Activated CD8-positive, alpha-beta T cell treated with anti-CD3 and anti-CD28 coated beads, Interleukin-2, amount 10 ng/mL, durations not matched to agents 7 days and 5 days (primary cell): ENCODE measurements around the gene CENPO. TPM values are rescaled to one million over a fixed set of nuclear protein-coding genes. Genes with fewer than 3 reads are reported as not detected.

ENCODE experiments used
- ATAC-seq: fragments of 150-1000 bp; cut with Tn5 transposase; one replicate; pipeline ENCODE4 v1.10.0; 2021; ENCODE audit warnings: moderate library complexity
- CTCF ChIA-PET: fragments of 350-600 bp; sonication (Branson Sonifier 250); formaldehyde crosslinking; loops from one replicate; lab custom pipeline; 2021; ENCODE audit warnings: antibody characterized with exemption; lab: Charles Lee
- POLR2A ChIA-PET: fragments of 350-600 bp; sonication (Branson Sonifier 250); formaldehyde crosslinking; loops from one replicate; lab custom pipeline; 2021; ENCODE audit warnings: antibody characterized with exemption; lab: Charles Lee
- DNase-seq: peaks from one replicate; pipeline ENCODE4 v3.0.0-alpha.2; 2020
- H3K27ac Mint-ChIP-seq: one replicate; pipeline ENCODE4 v1.8.0; 2021; ENCODE audit warnings: mild to moderate bottlenecking, mixed read lengths
- H3K27me3 Mint-ChIP-seq: one replicate; pipeline ENCODE4 v1.8.0; 2021; ENCODE audit warnings: low read depth, mixed read lengths
- H3K36me3 Mint-ChIP-seq: one replicate; pipeline ENCODE4 v1.8.0; 2021; ENCODE audit warnings: low read depth, mixed read lengths
- H3K4me1 Mint-ChIP-seq: one replicate; pipeline ENCODE4 v1.8.0; 2021; ENCODE audit warnings: low read depth, mixed read lengths
- H3K4me3 Mint-ChIP-seq: one replicate; pipeline ENCODE4 v1.8.0; 2021; ENCODE audit warnings: mild to moderate bottlenecking, mixed read lengths
- H3K9me3 Mint-ChIP-seq: one replicate; pipeline ENCODE4 v1.8.0; 2022; ENCODE audit warnings: mixed read lengths; ENCODE audit not compliant: insufficient read depth
- total RNA-seq, 2 experiments: library from RNA; stranded (reverse); gene quantifications; one replicate each; pipeline ENCODE4 v1.2.3, GENCODE V29; 2021

CENPO gene
- total RNA-seq, 2 experiments from 2014 or later = 53.9 to 56.1 TPM

DNA sequence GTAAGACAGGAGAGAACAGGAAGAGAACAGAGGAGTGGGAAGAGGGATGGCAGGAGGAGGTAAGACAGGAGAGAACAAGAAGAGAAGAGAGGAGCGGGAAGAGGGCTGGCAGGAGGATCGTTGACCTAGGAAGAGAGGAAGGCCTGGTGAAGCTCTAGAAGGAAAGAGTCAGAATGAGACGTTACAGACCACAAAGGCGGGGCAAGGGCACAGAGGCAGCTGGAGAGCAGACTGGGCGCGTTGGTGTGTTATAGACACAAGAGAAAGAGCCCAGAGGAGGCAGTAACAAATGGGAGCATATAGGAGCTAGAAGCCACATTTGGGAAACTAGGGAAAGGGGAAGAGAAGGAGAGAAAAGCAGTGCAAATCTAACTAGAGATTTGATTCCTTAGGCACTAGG is 26.6 kb upstream of the CENPO start:
- H3K4me3 Mint-ChIP-seq = no peak overlapping the region
- ChIA-PET CTCF (no interaction called here), POLR2A (no interaction called here)
- H3K9me3 Mint-ChIP-seq = no peaks in the 10 kb centered on the region
- DNase-seq (no peak), ATAC-seq (no peak)
- no peak overlapping the region for H3K27ac Mint-ChIP-seq
- peaks cover 11% of the 10 kb centered on the region for H3K36me3 Mint-ChIP-seq
- peaks cover 9% of the 10 kb centered on the region for H3K4me1 Mint-ChIP-seq
- no peaks in the 10 kb centered on the region for H3K27me3 Mint-ChIP-seq

GRCh38 chr2:24768013-24768412 is 25.2 kb upstream of the CENPO start:
- no peaks in the 10 kb centered on the region for H3K27me3 Mint-ChIP-seq
- H3K4me3 Mint-ChIP-seq = no peak overlapping the region
- DNase-seq (no peak), ATAC-seq (no peak)
- POLR2A ChIA-PET = no interaction called here
- H3K9me3 Mint-ChIP-seq = no peaks in the 10 kb centered on the region
- no peak overlapping the region for H3K27ac Mint-ChIP-seq
- H3K36me3 Mint-ChIP-seq = peaks cover 11% of the 10 kb centered on the region
- CTCF ChIA-PET = no interaction called here
- peaks cover 9% of the 10 kb centered on the region for H3K4me1 Mint-ChIP-seq

DNA sequence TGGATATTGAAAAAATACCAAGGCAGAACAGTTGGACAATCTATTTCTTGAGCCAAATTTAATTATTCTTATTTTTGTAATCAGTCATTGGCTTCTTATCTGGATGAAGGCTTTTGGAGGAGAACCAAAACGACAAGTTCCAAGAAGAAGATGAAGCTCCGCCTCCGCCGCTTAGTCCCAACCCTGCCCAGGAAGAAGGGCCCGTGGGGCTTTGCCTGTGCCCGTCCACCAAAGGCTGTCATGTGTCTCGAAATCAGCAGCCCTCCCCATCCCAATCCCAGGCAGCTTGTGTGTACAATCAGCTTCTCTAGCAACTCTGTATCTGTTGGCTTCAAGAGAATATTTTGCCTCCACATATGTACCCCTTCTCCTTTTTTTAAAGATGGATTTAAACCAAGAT is 24.6 kb upstream of the CENPO start:
- ATAC-seq = no peak
- no peak overlapping the region for H3K4me3 Mint-ChIP-seq
- H3K27ac Mint-ChIP-seq = no peak overlapping the region
- POLR2A ChIA-PET = no interaction called here
- H3K4me1 Mint-ChIP-seq = peaks cover 9% of the 10 kb centered on the region
- CTCF ChIA-PET = no interaction called here
- DNase-seq = no peak
- peaks cover 11% of the 10 kb centered on the region for H3K36me3 Mint-ChIP-seq
- no peaks in the 10 kb centered on the region for H3K9me3 Mint-ChIP-seq
- no peaks in the 10 kb centered on the region for H3K27me3 Mint-ChIP-seq

GRCh38 chr2:24771061-24771460 is 22.2 kb upstream of the CENPO start:
- H3K4me3 Mint-ChIP-seq = no peak overlapping the region
- H3K27me3 Mint-ChIP-seq = peaks cover 3% of the 10 kb centered on the region
- peaks cover 8% of the 10 kb centered on the region for H3K4me1 Mint-ChIP-seq
- H3K27ac Mint-ChIP-seq = no peak overlapping the region
- ATAC-seq = no peak
- ChIA-PET CTCF (no interaction called here), POLR2A (no interaction called here)
- H3K36me3 Mint-ChIP-seq = peaks cover 5% of the 10 kb centered on the region
- no peaks in the 10 kb centered on the region for H3K9me3 Mint-ChIP-seq
- no peak for DNase-seq

DNA sequence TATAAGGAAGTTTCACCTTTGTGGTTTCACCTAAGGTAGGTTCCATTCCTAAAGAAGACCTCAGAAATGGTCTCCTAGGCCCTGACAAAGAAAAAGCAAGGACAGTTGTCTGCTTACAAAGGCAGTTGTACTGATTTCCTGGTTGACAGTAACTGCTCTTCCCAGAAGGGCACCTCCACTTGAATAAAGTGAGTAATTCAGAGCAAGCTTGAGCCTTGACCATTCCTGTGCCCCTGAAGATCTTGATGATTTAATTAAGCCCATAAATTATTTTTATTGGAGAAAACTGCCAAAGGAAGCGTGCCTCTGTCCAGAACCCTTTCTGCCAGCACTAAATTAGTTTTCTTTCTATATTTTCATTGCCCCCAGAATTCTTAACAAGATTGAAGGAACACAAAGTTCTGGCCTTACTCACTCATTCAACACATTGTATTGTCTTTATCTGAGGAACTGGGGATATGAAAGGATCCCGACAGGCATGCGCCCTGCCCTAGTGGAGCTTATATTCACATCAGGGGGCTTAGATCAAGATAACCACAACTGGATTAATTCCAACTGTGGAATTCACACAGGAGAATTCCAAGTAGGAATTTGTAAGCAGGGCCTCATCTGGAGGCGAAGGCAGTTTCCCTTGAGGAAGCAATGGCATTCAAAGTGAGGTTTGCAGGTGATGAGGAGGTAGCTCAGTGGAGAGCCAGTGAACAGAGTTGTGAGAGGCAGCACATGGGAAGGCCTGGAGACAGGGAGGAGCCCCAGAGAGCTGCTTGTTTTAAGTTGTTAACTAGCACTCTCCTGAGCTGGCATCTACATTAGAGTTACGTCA is 21.2 kb upstream of the CENPO start:
- Mint-ChIP-seq H3K4me1 (no peaks in the 10 kb centered on the region), H3K9me3 (no peaks in the 10 kb centered on the region), H3K27me3 (peaks cover 3% of the 10 kb centered on the region), H3K4me3 (no peak overlapping the region), H3K36me3 (peaks cover 5% of the 10 kb centered on the region), H3K27ac (no peak overlapping the region)
- POLR2A ChIA-PET = no interaction called here
- CTCF ChIA-PET = no interaction called here
- DNase-seq (no peak), ATAC-seq (no peak)

DNA sequence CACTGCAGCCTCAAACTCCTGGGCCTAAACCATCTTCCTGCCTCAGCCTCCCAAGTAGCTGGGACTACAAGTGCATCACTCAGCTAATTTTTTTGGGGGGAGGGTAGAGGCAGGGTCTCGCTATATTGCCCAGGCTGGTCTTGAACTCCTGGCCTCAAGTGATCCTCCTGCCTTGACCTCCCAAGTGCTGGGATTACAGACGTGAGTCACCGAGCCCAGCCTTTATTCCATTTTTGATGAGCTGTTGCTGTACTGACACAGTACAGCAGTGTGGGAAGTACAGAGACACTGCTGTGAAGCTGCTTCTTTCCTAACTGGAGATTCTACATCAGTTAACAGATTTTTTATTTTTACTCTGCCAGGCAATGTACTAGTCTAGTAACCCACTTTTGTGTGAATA is 18.9 kb upstream of the CENPO start:
- Mint-ChIP-seq H3K4me3 (no peak overlapping the region), H3K27me3 (peaks cover 5% of the 10 kb centered on the region), H3K4me1 (no peaks in the 10 kb centered on the region), H3K9me3 (no peaks in the 10 kb centered on the region), H3K36me3 (peaks cover 5% of the 10 kb centered on the region), H3K27ac (no peak overlapping the region)
- CTCF ChIA-PET = interaction anchor here (0.6 kb wide), 1 partner anchor 188 kb away, joined by 3 read pairs; no protein-coding TSS in a partner anchor
- POLR2A ChIA-PET = interaction anchor here (1.6 to 1.7 kb wide), 2 partner anchors 18 kb away, joined by 3 to 4 read pairs; partner anchors contain the start of genes CENPO and PTRHD1
- DNase-seq (no peak), ATAC-seq (no peak)

- Mint-ChIP-seq H3K27ac (no peak overlapping the region), H3K4me3 (no peak overlapping the region), H3K4me1 (no peaks in the 10 kb centered on the region), H3K27me3 (peaks cover 6% of the 10 kb centered on the region), H3K36me3 (no peaks in the 10 kb centered on the region), H3K9me3 (no peaks in the 10 kb centered on the region)
- POLR2A ChIA-PET = interaction anchor here (1.1 kb wide), 1 partner anchor 13 kb away, joined by 3 read pairs; no protein-coding TSS in a partner anchor
- no peak for DNase-seq
- CTCF ChIA-PET = interaction anchor here (1.5 to 2.5 kb wide), 3 partner anchors 12 to 49 kb away, joined by 5 to 6 read pairs (median 5); partner anchors contain the start of genes CENPO and PTRHD1
- no peak for ATAC-seq
These were observed 14.1 kb upstream of the CENPO start for GRCh38 chr2:24779116-24779515.

DNA sequence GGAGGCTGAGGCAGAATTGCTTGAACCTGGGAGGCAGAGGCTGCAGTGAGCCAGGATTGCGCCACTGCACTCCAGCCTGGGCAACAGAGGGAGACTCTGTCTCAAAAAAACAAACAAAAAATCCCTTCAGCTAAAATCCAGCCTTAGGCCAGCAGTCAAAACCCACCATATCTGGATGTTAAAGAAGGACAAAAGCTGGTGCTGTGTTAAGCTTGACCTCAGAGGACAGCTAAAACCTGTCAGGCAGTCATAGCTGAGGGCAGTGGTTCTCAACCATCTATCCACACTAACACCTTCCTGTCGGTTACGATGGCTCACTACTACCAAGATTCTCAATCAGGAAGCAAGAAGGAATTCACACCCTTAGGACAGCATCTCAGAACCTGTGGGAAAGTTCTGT is 9.6 kb upstream of the CENPO start:
- ATAC-seq (no peak), DNase-seq (no peak)
- ChIA-PET CTCF (interaction anchor here (1.3 kb wide), 2 partner anchors 9 to 11 kb away, joined by 3 to 5 read pairs; partner anchors contain the start of genes CENPO and PTRHD1), POLR2A (interaction anchor here (1.2 kb wide), 1 partner anchor 10 kb away, joined by 3 read pairs; the partner anchor contains the start of genes CENPO and PTRHD1)
- Mint-ChIP-seq H3K27me3 (peaks cover 1% of the 10 kb centered on the region), H3K27ac (no peak overlapping the region), H3K36me3 (peaks cover 2% of the 10 kb centered on the region), H3K4me1 (no peaks in the 10 kb centered on the region), H3K4me3 (no peak overlapping the region), H3K9me3 (no peaks in the 10 kb centered on the region)

GRCh38 chr2:24785671-24786321 is 7.4 kb upstream of the CENPO start:
- Mint-ChIP-seq H3K27me3 (peaks cover 1% of the 10 kb centered on the region), H3K4me3 (no peak overlapping the region), H3K4me1 (no peaks in the 10 kb centered on the region), H3K36me3 (peaks cover 5% of the 10 kb centered on the region), H3K27ac (no peak overlapping the region), H3K9me3 (no peaks in the 10 kb centered on the region)
- ChIA-PET POLR2A (no interaction called here), CTCF (no interaction called here)
- DNase-seq (no peak), ATAC-seq (no peak)

DNA sequence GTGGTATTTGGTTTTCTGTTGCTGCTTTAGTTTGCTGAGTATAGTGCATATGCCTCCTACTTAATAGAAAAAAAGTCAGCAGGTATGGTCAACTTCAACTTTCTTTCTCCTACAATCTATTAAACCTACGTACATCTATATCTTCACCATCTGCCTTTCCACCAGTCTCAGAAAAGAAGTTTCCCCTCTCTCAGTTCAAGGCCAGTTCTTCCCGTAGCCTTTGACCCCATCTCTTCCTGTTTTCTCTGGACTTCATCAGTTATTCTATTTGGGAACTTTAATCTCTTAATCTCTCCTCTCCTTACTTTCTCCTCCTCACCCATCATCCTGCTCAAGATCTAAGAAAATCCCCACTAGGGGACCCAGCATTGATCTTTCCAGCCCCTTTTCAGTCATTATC is 5.7 kb upstream of the CENPO start:
- CTCF ChIA-PET = no interaction called here

GRCh38 chr2:24788816-24789215 is 4.4 kb upstream of the CENPO start:
- H3K27ac Mint-ChIP-seq = no peak overlapping the region
- H3K4me3 Mint-ChIP-seq = no peak overlapping the region
- no peaks in the 10 kb centered on the region for H3K27me3 Mint-ChIP-seq
- ChIA-PET CTCF (no interaction called here), POLR2A (no interaction called here)
- H3K36me3 Mint-ChIP-seq = peaks cover 9% of the 10 kb centered on the region
- peaks cover 11% of the 10 kb centered on the region for H3K4me1 Mint-ChIP-seq
- DNase-seq = no peak
- H3K9me3 Mint-ChIP-seq = no peaks in the 10 kb centered on the region
- no peak for ATAC-seq

More for the DNA sequence above, 5.7 kb upstream of the CENPO start:
- Mint-ChIP-seq H3K36me3 (peaks cover 5% of the 10 kb centered on the region), H3K27ac (no peak overlapping the region), H3K4me1 (peaks cover 10% of the 10 kb centered on the region), H3K27me3 (peaks cover 1% of the 10 kb centered on the region), H3K4me3 (no peak overlapping the region), H3K9me3 (no peaks in the 10 kb centered on the region)
- no peak for ATAC-seq
- no peak for DNase-seq
- POLR2A ChIA-PET = interaction anchor here (1.0 kb wide), 1 partner anchor 296 kb away, joined by 3 read pairs; the partner anchor contains the start of gene NCOA1

GRCh38 chr2:24791452-24791851 is 1.8 kb upstream of the CENPO start:
- ChIA-PET POLR2A (no interaction called here), CTCF (interaction anchor here (0.8 to 2.3 kb wide), 6 partner anchors 11 to 381 kb away, joined by 3 to 5 read pairs (median 5); no protein-coding TSS in a partner anchor)
- H3K4me3 Mint-ChIP-seq = no peak overlapping the region
- no peaks in the 10 kb centered on the region for H3K9me3 Mint-ChIP-seq
- H3K27me3 Mint-ChIP-seq = no peaks in the 10 kb centered on the region
- no peak for DNase-seq
- peaks cover 28% of the 10 kb centered on the region for H3K4me1 Mint-ChIP-seq
- H3K27ac Mint-ChIP-seq = no peak overlapping the region
- no peak for ATAC-seq
- peaks cover 30% of the 10 kb centered on the region for H3K36me3 Mint-ChIP-seq
